Ureter (tissue), 1 donor: ENCODE data around the gene ACSL3. TPM values are rescaled to one million over a fixed set of nuclear protein-coding genes. Genes with fewer than 3 reads are reported as not detected.
A peak's percentile ranks its signal among the peaks of the same experiment; 100 is the strongest.
"Not testable (repeated sequence)": the region's sequence is repeated elsewhere in the genome, so short reads cannot be mapped to it uniquely, and the experiment has no call there.

Experiments used
- DNase-seq: peaks from one replicate; pipeline ENCODE4 v3.0.0-alpha.2; 2020; ENCODE audit warnings: low spot score
- total RNA-seq: library from RNA; stranded (reverse); gene quantifications from one replicate; pipeline ENCODE4 v1.2.4, GENCODE V29; 2023
- donor health status: DM: yes; HTN: yes; CAD: no.

ACSL3 gene
- 124 TPM for total RNA-seq

DNA sequence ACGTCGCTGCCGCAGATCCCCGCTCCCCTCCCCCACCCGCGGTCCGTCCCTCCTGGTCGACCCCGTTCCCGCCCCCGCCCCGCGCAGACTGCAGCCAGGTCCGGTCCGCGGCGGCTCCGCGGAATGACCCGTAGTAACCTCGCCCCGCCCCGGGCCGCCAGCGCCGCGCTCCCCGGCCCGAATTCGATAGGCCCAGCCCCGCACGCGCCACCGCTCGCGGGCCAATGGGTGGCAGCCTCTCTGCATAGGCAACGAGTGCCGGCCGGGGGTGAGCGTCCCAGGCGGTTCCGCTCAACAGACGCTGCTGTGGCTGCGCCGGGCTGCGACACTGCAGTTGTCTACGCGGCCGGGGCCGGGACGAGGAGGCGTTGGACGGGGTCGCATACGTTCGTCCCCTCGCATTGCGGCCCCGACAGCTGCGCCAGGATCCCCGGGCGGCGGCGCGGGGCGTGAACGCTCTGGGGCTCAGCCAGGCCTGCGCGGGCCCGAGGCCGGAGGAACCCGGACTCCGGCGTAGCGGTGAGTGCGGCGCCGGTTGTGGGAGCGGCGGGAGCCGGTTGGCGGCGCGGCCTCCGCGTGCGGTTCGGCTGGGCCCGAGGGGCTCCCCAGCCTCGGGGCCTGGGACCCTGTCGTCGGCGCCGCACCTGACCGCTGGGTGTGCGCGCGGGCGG, at the start of gene ACSL3:
ACSL3 (plus strand) TSS at position 297 of the 671 bp plus-strand sequence. CDS start 47,737 bp downstream, outside the sequence.
- DNase-seq, result peak; percentile 96

DNA sequence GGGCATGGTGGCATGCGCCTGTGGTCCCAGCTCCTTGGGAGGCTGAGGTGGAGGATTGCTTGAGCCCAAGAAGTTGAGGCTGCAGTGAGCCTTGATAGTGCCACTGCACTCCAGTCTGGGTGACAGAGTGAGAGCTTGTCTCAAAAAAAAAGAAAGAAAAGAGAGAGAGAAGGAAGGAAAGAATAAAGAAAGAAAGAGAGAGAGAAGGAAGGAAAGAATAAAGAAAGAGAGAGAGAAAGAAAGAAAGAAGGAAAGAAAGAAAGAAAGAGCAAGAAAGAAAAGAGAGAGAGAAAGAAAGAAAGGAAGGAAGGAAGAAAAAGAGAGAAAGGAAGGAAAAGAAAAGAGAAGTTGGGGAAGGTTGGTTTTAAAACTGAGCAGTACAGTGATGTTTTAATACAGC, 49.0 kb upstream of the ACSL3 start:
- DNase-seq, result no peak

DNA sequence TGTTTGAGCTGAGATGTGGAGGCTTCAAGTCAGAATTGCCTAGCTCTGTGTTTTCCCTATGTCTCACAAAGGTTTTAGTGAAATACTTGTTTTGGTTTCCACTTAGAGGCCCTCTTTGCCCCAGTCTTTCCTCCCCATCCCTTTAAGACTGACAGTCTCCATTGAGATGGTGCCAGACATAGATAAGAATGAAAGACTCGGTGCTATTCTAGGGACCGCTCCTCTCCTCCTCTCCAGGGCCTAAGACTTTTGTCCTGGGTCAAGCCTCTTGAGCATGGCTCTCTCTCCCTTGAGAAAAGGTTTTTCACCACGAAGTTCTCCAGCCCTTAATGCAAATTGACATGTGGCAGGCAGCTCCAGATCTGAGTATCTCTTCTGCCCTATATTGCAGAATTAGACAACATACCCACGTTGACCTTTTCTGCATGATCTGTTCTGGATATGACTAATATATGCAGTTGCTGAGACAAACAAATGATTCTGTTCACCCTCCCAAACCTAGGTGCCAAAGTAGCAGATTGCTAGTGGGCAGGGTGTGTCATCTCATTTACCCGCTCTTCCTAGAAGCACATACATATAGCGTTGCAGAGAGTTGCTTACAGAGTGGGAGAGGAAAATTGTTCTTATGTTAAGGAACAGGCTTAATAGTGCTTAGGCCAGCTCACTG, 47.5 kb upstream of the ACSL3 start:
- DNase-seq, result no peak

DNA sequence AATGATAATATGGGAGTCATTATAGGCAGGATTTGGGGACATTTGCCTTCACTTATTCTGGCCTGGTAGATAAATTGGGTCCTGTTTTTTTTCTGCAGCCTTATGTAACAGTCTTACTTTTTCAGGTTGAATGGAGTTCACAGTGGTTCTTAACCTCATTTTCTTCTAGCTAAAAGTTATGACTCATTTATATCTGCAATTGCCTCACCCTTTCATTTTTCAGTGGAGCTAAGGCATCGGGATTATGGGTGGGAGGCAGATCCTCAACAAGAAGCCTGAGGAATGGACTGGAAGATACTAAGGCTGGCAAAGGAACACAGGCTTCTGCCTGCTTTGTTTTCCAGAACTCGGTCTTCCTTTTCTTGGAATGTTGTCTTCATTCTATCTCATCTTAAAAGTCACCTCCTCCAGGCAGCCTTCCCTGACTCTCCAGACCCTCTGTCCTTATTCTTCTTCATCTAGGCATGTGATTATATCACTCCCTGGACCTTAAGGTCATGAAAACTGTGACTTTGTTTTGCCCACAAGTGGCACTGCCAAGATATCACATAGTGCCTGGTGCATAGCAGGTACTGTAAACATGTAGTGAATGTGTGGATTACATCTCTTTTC, 41.0 kb upstream of the ACSL3 start:
- DNase-seq, result no peak

- DNase-seq, result no peak
These were observed 37.5 kb upstream of the ACSL3 start for GRCh38 chr2:222823183-222823930.

DNA sequence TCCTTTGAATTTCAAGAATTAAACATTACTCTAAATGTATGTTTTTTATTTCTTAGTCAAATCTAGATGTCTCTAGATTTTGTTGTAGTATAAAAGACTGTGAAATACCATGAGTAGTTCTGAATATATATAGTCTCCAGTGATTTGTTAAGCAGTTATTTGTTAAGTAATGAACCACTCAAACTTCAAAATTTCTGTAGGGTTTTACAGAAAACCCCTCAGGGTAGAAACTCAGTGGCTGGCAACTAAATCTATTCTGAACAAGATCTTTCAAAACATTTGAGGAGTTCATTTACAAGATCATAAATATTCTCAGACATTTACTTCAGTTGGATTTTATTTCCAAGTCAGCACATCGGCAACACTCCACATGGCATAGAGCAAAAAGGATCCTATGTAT, 35.8 kb upstream of the ACSL3 start:
- DNase-seq, result no peak

GRCh38 chr2:222827417-222827816, 33.4 kb upstream of the ACSL3 start:
- DNase-seq, result no peak

DNA sequence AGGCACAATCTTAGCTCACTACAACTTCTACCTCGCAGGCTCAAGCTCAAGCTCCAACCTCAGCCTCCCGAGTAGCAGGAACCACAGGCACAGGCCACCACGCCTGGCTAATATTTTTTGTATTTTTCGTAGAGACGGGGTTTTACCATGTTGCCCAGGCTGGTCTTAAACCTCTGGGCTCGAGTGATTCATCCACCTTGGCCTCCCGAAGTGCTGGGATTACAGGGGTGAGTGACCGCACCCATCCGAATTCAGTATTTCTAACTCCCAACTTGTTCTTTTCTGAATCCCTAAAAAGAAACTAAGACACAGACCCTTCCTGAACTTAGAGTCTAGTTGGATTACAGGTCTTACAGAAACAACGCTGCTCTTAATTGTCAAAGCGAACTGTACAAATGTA, 32.3 kb upstream of the ACSL3 start:
- no peak for DNase-seq

DNA sequence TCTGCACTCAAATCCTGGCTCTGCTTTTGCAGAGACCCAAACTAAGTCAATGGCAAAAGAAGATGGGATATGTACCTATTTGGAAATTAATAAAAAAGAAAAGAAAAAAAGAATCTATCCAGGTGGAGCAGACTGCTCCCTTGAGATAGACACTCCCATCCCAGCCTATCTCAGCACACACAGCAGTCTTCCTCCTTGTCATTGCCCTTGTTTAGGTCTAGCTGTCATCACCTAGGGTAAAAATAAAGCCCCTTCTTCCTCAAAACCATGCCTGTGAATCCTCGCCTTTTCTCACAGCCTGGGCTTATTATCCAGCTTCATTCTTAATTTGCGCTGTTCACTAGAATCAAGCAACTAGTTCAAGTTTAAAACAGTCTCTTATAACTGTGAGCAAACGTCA, 30.7 kb upstream of the ACSL3 start:
- DNase-seq, result no peak

GRCh38 chr2:222833410-222833809, 27.4 kb upstream of the ACSL3 start:
- no peak for DNase-seq

DNA sequence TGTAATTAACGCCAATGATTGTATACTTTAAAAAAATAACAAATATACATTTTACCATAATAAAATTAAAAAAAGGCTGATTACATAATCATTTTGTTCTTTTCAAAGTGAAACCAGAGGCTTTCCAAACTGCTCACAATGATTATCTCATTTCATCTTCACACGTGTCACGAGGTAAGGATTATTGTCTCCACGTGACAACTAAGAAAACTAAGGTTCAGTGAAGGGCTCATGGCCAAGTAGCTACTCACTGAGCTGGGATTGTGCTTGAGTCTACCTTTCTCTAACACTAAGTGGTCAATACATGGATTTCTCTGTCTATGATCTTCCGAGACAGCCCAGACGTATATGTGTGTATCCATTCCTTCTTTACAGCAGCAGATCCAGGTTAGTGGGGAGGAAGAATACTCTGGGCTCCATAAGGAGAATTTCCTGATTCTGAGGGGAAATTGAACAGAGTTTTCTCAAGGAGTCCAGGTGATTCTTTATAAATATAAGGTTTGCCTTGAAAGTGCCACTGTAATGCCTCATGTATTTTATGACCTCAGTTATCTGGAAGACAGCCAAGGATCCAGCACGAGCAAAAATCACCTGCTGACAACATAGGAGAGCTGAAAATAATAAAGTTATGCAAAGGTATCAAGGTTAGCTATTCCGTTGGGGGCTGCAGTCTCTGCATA, 25.6 kb upstream of the ACSL3 start:
- DNase-seq, result no peak

DNA sequence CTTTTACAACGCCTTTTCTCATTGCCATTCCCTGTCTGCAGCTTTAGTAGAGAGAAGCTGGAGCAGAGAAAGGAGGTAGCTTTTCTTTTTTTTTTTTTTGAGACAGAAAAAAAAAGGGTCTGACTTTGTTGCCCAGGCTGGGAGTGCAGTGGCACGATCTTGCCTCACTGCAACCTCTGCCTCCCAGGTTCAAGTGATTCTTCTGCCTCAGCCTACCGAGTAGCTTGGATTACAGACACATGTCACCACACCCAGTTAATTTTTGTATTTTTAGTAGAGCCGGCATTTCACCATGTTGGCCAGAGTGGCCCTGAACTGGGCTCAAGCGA, 25.0 kb upstream of the ACSL3 start:
- DNase-seq, result no peak

GRCh38 chr2:222837643-222838056, 23.2 kb upstream of the ACSL3 start:
- peak; percentile 57 for DNase-seq

GRCh38 chr2:222840060-222840802, 20.6 kb upstream of the ACSL3 start:
- no peak for DNase-seq

- DNase-seq, result no peak
These were observed 18.2 kb upstream of the ACSL3 start for GRCh38 chr2:222842491-222843174.

DNA sequence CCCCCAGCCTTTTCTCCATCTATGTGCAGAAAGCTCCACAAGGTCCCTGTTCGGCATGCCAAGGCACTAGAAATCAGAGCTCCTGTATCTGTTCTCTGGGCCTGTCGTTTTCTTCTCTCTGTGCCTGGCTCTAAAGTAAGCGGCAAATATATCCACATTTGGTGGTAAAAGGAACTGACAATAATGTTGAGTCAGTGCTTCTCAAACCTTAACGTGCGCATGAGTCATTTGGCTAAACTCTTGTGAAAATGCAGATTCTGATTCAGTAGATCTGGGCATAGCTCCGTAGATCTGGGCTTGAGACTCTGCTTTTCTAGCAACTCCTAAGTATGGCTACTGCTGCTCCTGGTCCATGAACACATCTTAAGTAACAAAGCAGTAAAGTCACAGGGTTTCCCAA, 16.5 kb upstream of the ACSL3 start:
- no peak for DNase-seq

DNA sequence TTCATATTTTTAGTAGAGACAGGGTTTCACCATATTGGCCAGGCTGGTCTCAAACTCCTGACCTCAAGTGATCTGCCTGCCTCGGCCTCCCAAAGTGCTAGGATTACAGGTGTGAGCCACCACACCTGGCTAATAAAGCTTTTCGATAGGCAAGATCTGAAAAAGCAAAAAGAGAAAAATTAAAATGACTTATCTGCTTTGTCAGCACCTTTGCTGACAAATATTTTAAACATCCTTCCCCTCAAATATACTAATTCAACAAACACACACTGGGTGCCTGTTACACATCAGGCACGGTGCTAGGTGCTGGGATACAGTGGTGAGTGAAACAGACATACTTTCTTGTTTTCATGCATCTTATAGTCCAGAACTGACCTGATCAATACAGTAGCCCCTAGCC, 15.5 kb upstream of the ACSL3 start:
- DNase-seq, result not testable (repeated sequence)

DNA sequence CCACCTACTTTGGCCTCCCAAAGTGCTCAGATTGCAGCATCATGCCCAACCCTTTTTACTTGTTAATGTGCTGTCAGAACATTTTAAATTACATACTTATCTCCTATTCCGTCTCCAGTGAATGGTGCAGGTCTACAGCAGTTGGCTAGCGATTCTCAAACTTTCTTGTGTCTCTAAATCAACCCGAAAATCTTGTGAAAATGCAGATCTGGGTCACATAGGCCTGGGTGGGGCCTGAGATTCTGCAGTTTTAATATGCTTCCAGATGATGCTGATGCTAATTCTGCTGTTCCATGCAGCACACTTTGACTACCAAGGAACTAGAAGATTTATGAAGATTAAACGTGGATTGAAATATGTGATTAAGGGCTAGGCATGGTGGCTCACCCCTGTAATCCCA, 14.8 kb upstream of the ACSL3 start:
- DNase-seq, result no peak

DNA sequence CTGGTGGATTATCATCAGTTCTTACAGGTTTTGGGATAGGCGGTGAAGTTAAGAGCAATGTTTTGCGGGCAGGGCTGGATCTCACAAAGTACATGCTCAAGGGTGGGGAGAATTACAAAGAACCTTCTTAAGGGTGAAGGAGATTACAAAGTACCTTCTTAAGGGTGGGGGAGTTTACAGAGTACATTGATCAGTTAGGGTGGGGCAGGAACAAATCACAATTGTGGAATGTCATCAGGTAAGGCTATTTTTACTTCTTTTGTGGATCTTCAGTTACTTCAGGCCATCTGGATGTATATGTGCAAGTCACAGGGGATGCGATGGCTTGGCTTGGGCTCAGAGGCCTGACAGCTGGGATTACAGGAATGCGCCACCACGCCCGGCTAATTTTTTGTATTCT, 12.8 kb upstream of the ACSL3 start:
- DNase-seq, result not testable (repeated sequence)

GRCh38 chr2:222848862-222849261, 12.0 kb upstream of the ACSL3 start:
- DNase-seq, result no peak
